HFF-Myc (cell line): Measurements from ENCODE around the gene TRMT10C.

Experiments
- DNase-seq: peaks from one replicate; pipeline ENCODE4 v3.0.0-alpha.2; 2011; ENCODE audit warnings: low read depth; ENCODE audit errors: extremely low read depth
- H3K4me3 ChIP-seq: replicated peaks from 2 replicates; pipeline ENCODE4 v1.5.1; 2011; ENCODE audit warnings: low read depth, mild to moderate bottlenecking, control low read depth, low read length
- CTCF ChIP-seq: IDR thresholded peaks from 2 replicates; pipeline ENCODE4 v1.5.1; 2012; ENCODE audit warnings: mild to moderate bottlenecking, low read depth, low read length, control low read depth; ENCODE audit errors: missing control alignments

Gene TRMT10C

GRCh38 chr3:101561630-101562328, at the start of gene TRMT10C:
TSS of gene TRMT10C (plus strand) at chr3:101561868. CDS start at chr3:101564782, 2,914 bp downstream.
- no peak for TF ChIP-seq CTCF
- DNase-seq = peak; percentile 81
- H3K4me3 ChIP-seq = peak within 1 kb of the TSS; percentile 99

- DNase-seq = no peak
- peak overlapping the region; percentile 72 for H3K4me3 ChIP-seq
- no peak for TF ChIP-seq CTCF
Measured at GRCh38 chr3:101512396-101512645, 49.3 kb upstream of the TRMT10C start.

GRCh38 chr3:101512646-101513418, 48.8 kb upstream of the TRMT10C start, which contains the start of gene SENP7:
TSS of gene SENP7 (minus strand) at chr3:101513212. CDS start at chr3:101513130, 82 bp downstream.
- DNase-seq = peak; percentile 41
- H3K4me3 ChIP-seq = peak within 1 kb of the TSS; percentile 72
- no peak for TF ChIP-seq CTCF

- H3K4me3 ChIP-seq = peak overlapping the region; percentile 72
- no peak for TF ChIP-seq CTCF
- no peak for DNase-seq
Measured at GRCh38 chr3:101513419-101513986, 48.2 kb upstream of the TRMT10C start.

- no peak overlapping the region for H3K4me3 ChIP-seq
- no peak for DNase-seq
- no peak for TF ChIP-seq CTCF
Measured at GRCh38 chr3:101518421-101518871, 43.2 kb upstream of the TRMT10C start.

- no peak for TF ChIP-seq CTCF
- DNase-seq = no peak
Measured at GRCh38 chr3:101519685-101520365, 41.8 kb upstream of the TRMT10C start.

More at GRCh38 chr3:101519685-101520365, 41.8 kb upstream of the TRMT10C start:
- H3K4me3 ChIP-seq = no peak overlapping the region
